Inflammatory macrophage treated with lipopolysaccharide for 4 hours (primary cell): Measurements from ENCODE around the gene PPP4R1.

Experiments
- DNase-seq: peaks from one replicate; pipeline ENCODE4 v3.0.0-alpha.2; 2020

Gene PPP4R1

GRCh38 chr18:9539938-9540337, 74.4 kb downstream of the PPP4R1 start:
- DNase-seq, result no peak

GRCh38 chr18:9539283-9539682, 75.1 kb downstream of the PPP4R1 start:
- no peak for DNase-seq

- DNase-seq, result no peak
These were observed 76.7 kb downstream of the PPP4R1 start for GRCh38 chr18:9537677-9538076.

GRCh38 chr18:9536354-9537152, 77.8 kb downstream of the PPP4R1 start:
- no peak for DNase-seq

- no peak for DNase-seq
These were observed 78.8 kb downstream of the PPP4R1 start for GRCh38 chr18:9535430-9535991.

GRCh38 chr18:9534844-9535243, 79.5 kb downstream of the PPP4R1 start:
- DNase-seq, result no peak

- DNase-seq, result no peak
These were observed 82.5 kb downstream of the PPP4R1 start for GRCh38 chr18:9531791-9532410.

GRCh38 chr18:9530226-9531009, 83.9 kb downstream of the PPP4R1 start:
- peak; percentile 53 for DNase-seq

GRCh38 chr18:9526458-9526857, 87.9 kb downstream of the PPP4R1 start:
- no peak for DNase-seq

GRCh38 chr18:9522952-9523351, 91.4 kb downstream of the PPP4R1 start:
- DNase-seq, result no peak

GRCh38 chr18:9521770-9522169, 92.6 kb downstream of the PPP4R1 start:
- no peak for DNase-seq

GRCh38 chr18:9520666-9521065, 93.7 kb downstream of the PPP4R1 start:
- DNase-seq, result no peak

GRCh38 chr18:9519399-9519798, 95.0 kb downstream of the PPP4R1 start:
- DNase-seq, result no peak

- no peak for DNase-seq
These were observed 96.5 kb downstream of the PPP4R1 start for GRCh38 chr18:9517869-9518268.

GRCh38 chr18:9516437-9517064, 97.8 kb downstream of the PPP4R1 start:
- DNase-seq, result peak; percentile 44

- DNase-seq, result no peak
These were observed 100.3 kb downstream of the PPP4R1 start for GRCh38 chr18:9513971-9514512.

GRCh38 chr18:9508446-9509025, 105.8 kb downstream of the PPP4R1 start:
- DNase-seq, result no peak

GRCh38 chr18:9507565-9508088, 106.7 kb downstream of the PPP4R1 start:
- DNase-seq, result no peak

GRCh38 chr18:9506046-9506792, 108.1 kb downstream of the PPP4R1 start:
- DNase-seq, result no peak
